Loucy (cell line): ENCODE measurements around the gene PLEKHA7.

Experiments
- H2AFZ ChIP-seq: fragments of 200-600 bp; sonication (generic); 2 replicates; pipeline ENCODE4 v1.6.0; 2016; ENCODE audit warnings: antibody characterized with exemption, mild to moderate bottlenecking, low read length, moderate library complexity
- H3F3A ChIP-seq: fragments of 200-600 bp; 2 replicates; pipeline ENCODE4 v1.6.0; 2016; ENCODE audit warnings: antibody characterized with exemption, low read depth, mild to moderate bottlenecking
- H3K27me3 ChIP-seq: fragments of 200-600 bp; sonication (generic); 2 replicates; pipeline ENCODE4 v1.6.1; 2014; ENCODE audit warnings: low read length, mild to moderate bottlenecking; ENCODE audit not compliant: insufficient read depth, poor library complexity, severe bottlenecking
- H3K36me3 ChIP-seq: fragments of 200-600 bp; sonication (generic); 2 replicates; pipeline ENCODE4 v1.6.1; 2016; ENCODE audit warnings: low read length; ENCODE audit not compliant: insufficient read depth
- H3K4me1 ChIP-seq: fragments of 200-600 bp; sonication (generic); 2 replicates; pipeline ENCODE4 v1.5.1; 2014; ENCODE audit warnings: low read length, mild to moderate bottlenecking; ENCODE audit not compliant: insufficient read depth, poor library complexity, severe bottlenecking
- H3K4me2 ChIP-seq: fragments of 200-600 bp; sonication (generic); 2 replicates; pipeline ENCODE4 v1.6.0; 2014; ENCODE audit warnings: antibody characterized with exemption, low read length, low read depth, mild to moderate bottlenecking; ENCODE audit not compliant: poor library complexity, severe bottlenecking
- H3K4me3 ChIP-seq: fragments of 200-600 bp; sonication (generic); 2 replicates; pipeline ENCODE4 v1.5.1; 2014; ENCODE audit warnings: low read length, mild to moderate bottlenecking, mixed read lengths; ENCODE audit not compliant: poor library complexity, severe bottlenecking
- H3K79me2 ChIP-seq: fragments of 200-600 bp; sonication (generic); 2 replicates; pipeline ENCODE4 v1.6.1; 2014; ENCODE audit warnings: low read length; ENCODE audit not compliant: insufficient read depth
- H3K9ac ChIP-seq: fragments of 200-600 bp; sonication (generic); 2 replicates; pipeline ENCODE4 v1.6.0; 2014; ENCODE audit warnings: mild to moderate bottlenecking, low read depth, low read length, moderate library complexity; ENCODE audit not compliant: poor library complexity, severe bottlenecking
- H3K9me2 ChIP-seq: fragments of 200-600 bp; sonication (generic); replicated peaks from 2 replicates; pipeline ENCODE4 v1.6.1; 2016; ENCODE audit warnings: low read depth, low read length, mixed read lengths
- H3K9me3 ChIP-seq: fragments of 200-600 bp; sonication (generic); 2 replicates; pipeline ENCODE4 v1.6.1; 2014; ENCODE audit warnings: mild to moderate bottlenecking, antibody characterized with exemption, low read length, low read depth; ENCODE audit not compliant: insufficient read depth
- H4K20me1 ChIP-seq: fragments of 200-600 bp; sonication (generic); 2 replicates; pipeline ENCODE4 v1.6.0; 2014; ENCODE audit warnings: antibody characterized with exemption, low read length, mild to moderate bottlenecking; ENCODE audit not compliant: insufficient read depth, poor library complexity, severe bottlenecking
- CTCF ChIP-seq: fragments of 200-600 bp; sonication (generic); conservative IDR thresholded peaks from 2 replicates; pipeline ENCODE4 v1.5.1; 2014; ENCODE audit warnings: mild to moderate bottlenecking, antibody characterized with exemption, low read length
- EZH2phosphoT487 ChIP-seq: fragments of 200-600 bp; IDR thresholded peaks from 2 replicates; pipeline ENCODE4 v1.6.1; 2018; ENCODE audit warnings: antibody characterized with exemption, mild to moderate bottlenecking, moderate library complexity, borderline replicate concordance

PLEKHA7 gene

GRCh38 chr11:16788141-16789062 lies 225.8 kb downstream of the PLEKHA7 start:
- no peaks in the 10 kb centered on the region for H4K20me1 ChIP-seq
- no peak overlapping the region for H3K4me2 ChIP-seq
- H3K4me1 ChIP-seq, result peaks cover 25% of the 10 kb centered on the region

DNA sequence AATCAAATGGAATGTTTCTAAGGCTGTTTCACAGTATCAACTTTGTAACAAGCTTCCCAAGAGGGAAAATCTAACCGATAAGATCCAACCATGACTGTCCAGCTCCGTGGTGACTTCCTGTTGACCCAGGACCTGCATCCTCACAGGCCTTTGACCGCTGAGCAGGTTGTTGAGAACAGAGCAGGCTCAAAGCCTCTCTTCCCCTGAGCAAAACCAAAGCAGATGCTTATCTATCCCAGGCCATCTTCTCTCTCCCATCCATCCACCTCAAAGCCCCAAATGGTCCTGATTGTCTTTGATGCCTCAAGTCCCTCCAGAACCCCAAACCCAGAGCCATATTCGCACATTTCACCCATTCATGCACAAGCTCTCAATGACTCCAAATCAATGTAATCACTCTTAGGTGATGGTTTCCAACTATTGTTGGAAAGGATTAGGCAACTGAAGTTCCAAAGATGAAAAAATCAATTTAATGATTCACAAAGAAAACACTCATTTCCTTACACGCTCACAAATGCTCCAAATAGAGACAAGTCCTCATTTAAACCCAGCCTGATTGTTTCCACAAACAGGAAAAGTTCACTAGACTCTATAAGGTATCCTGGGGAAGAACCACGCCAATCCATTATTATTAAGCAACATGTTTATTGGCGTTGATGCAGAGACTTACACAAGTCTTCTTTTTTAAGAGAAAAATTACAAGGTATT lies 227.0 kb downstream of the PLEKHA7 start:
- Histone ChIP-seq H3F3A (no peaks in the 10 kb centered on the region), H3K9me3 (no peaks in the 10 kb centered on the region), H4K20me1 (no peaks in the 10 kb centered on the region), H3K27me3 (no peaks in the 10 kb centered on the region), H3K4me3 (no peak overlapping the region), H3K36me3 (no peaks in the 10 kb centered on the region), H2AFZ (no peak overlapping the region), H3K79me2 (no peaks in the 10 kb centered on the region), H3K9ac (no peak overlapping the region), H3K4me2 (no peak overlapping the region), H3K9me2 (no peaks in the 10 kb centered on the region), H3K4me1 (peaks cover 13% of the 10 kb centered on the region)
- no peak for TF ChIP-seq CTCF
- TF ChIP-seq EZH2phosphoT487, result no peak

More at GRCh38 chr11:16788141-16789062, 225.8 kb downstream of the PLEKHA7 start:
- H3K27me3 ChIP-seq, result no peaks in the 10 kb centered on the region
- TF ChIP-seq CTCF (peak; percentile 95), EZH2phosphoT487 (no peak)
- H3K9me3 ChIP-seq, result no peaks in the 10 kb centered on the region
- H2AFZ ChIP-seq, result no peak overlapping the region
- no peaks in the 10 kb centered on the region for H3F3A ChIP-seq
- no peaks in the 10 kb centered on the region for H3K79me2 ChIP-seq
- no peak overlapping the region for H3K4me3 ChIP-seq
- H3K9ac ChIP-seq, result no peak overlapping the region
- no peaks in the 10 kb centered on the region for H3K36me3 ChIP-seq
- H3K9me2 ChIP-seq, result no peaks in the 10 kb centered on the region

GRCh38 chr11:16786131-16786530 lies 228.1 kb downstream of the PLEKHA7 start:
- Histone ChIP-seq H3K27me3 (no peaks in the 10 kb centered on the region), H3K9me2 (no peaks in the 10 kb centered on the region), H3K9me3 (no peaks in the 10 kb centered on the region), H3K4me3 (no peak overlapping the region), H3K4me1 (peaks cover 6% of the 10 kb centered on the region), H3K36me3 (no peaks in the 10 kb centered on the region), H3K79me2 (no peaks in the 10 kb centered on the region), H2AFZ (no peak overlapping the region), H3K4me2 (no peak overlapping the region), H3K9ac (no peak overlapping the region), H3F3A (no peaks in the 10 kb centered on the region), H4K20me1 (no peaks in the 10 kb centered on the region)
- TF ChIP-seq EZH2phosphoT487, result no peak
- TF ChIP-seq CTCF, result no peak
